ENCODE measurements around the gene DENND4A. TPM values are rescaled to one million over a fixed set of nuclear protein-coding genes. Genes with fewer than 3 reads are reported as not detected.
A peak's percentile ranks its signal among the peaks of the same experiment; 100 is the strongest.

Gene DENND4A
- total RNA-seq, 4 donors from 2014 or later = 16.5 to 40.4 (median 24.5) TPM

DNA sequence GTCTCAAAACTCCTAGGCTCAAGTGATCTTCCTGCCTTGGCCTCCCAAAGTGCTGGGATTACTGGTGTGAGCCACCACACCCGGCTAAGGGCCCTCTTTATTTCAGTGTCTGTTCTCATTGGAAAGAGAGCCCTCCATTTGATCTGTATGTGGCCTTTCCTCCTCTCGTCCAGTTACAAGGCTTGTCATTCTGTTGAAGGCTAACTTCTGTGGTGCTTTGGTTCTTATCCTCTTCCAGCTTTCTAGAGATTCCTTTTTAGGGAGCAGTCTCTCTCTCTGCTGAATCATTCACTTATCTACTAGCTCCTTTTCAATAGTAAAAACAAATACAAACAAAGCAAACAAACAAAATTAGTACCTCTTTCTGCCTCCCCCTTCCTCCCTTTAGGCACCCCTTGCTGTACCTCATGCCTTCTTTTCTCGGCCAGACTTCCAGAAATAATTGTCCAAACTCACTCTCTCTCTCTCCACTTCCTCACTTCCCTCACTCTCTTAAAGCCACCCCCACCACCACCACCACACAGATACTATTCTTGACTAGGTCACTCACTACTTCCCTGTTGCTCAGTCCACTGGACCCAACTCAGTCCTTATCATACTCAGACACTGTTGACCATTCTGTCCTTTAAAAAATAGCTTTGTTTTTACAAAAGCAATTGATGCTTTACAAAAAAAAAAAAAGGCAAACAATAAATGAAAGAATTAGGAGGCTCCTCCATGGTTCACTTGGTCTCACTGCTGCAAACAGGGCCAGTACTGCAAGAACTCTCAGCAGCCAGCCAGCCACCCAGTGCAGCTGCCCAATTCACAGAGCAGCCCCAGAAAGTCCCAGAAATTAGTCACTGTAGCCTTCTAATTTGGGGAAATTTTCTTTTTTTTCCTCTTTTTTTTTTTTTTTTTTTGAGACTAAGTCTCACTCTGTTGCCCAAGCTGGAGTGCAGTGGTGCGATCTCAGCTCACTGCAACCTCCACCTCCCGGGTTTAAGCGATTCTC lies 45.5 kb upstream of the DENND4A start:
- TF ChIP-seq POLR2AphosphoS5 (IDR thresholded peaks at IDR 0.05) (no peak), EP300 (IDR thresholded peaks at IDR 0.05; ENCODE audit: low read depth) (no peak), POLR2A (IDR thresholded peaks at IDR 0.05) (no peak)
- TF ChIP-seq, protein P1, sequence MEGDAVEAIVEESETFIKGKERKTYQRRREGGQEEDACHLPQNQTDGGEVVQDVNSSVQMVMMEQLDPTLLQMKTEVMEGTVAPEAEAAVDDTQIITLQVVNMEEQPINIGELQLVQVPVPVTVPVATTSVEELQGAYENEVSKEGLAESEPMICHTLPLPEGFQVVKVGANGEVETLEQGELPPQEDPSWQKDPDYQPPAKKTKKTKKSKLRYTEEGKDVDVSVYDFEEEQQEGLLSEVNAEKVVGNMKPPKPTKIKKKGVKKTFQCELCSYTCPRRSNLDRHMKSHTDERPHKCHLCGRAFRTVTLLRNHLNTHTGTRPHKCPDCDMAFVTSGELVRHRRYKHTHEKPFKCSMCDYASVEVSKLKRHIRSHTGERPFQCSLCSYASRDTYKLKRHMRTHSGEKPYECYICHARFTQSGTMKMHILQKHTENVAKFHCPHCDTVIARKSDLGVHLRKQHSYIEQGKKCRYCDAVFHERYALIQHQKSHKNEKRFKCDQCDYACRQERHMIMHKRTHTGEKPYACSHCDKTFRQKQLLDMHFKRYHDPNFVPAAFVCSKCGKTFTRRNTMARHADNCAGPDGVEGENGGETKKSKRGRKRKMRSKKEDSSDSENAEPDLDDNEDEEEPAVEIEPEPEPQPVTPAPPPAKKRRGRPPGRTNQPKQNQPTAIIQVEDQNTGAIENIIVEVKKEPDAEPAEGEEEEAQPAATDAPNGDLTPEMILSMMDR (IDR thresholded peaks at IDR 0.05) = no peak
- H3K27ac ChIP-seq = no peak overlapping the region
- peaks cover 14 to 28% (median 15%) of the 10 kb centered on the region in 4 donors for H3K4me1 ChIP-seq
- no peaks in the 10 kb centered on the region for H3K9me3 ChIP-seq
- H3K4me3 ChIP-seq = no peak overlapping the region
- H3K27me3 ChIP-seq = no peaks in the 10 kb centered on the region
- WGBS, 2 donors (ENCODE audit: low coverage in 1 of 2) = 68 to 84% methylated on average over 6 of the region's 6 CpGs
- intact Hi-C loops (cut with DNase I; ENCODE audit: low total_unique reads) (no loop called here), in situ Hi-C loops (cut with MboI; ENCODE audit: low pct_ligation_motif_present in 1 of 4, low pct_unique_long_range_greater_than_20kb in 1 of 4, low sequenced_read_pairs in 3 of 4) (no loop called here)
- no peaks in the 10 kb centered on the region for H3K36me3 ChIP-seq
- no peak for DNase-seq

DNA sequence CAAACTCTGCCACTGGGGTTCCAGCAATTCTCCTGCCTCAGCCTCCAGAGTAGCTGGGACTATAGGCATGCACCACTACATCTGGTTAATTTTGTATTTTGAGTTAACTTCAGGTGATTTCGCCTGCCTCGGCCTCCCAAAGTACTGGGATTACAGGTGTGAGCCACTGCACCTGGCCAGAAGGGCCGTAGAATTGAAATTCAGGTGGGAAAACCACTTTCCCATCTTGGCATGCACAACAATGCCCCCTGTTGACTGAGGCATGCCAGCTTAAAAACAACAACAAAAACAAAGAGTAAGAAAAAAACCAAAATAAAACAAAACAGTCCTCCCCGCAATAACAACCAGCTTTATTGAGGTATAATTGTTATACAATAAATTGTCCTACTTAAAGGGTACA lies 44.6 kb upstream of the DENND4A start:
- peaks cover 16 to 37% (median 21%) of the 10 kb centered on the region in 4 donors for H3K4me1 ChIP-seq
- in situ Hi-C loops (cut with MboI; ENCODE audit: low pct_ligation_motif_present in 1 of 4, low pct_unique_long_range_greater_than_20kb in 1 of 4, low sequenced_read_pairs in 3 of 4) (no loop called here), intact Hi-C loops (cut with DNase I; ENCODE audit: low total_unique reads) (no loop called here)

DNA sequence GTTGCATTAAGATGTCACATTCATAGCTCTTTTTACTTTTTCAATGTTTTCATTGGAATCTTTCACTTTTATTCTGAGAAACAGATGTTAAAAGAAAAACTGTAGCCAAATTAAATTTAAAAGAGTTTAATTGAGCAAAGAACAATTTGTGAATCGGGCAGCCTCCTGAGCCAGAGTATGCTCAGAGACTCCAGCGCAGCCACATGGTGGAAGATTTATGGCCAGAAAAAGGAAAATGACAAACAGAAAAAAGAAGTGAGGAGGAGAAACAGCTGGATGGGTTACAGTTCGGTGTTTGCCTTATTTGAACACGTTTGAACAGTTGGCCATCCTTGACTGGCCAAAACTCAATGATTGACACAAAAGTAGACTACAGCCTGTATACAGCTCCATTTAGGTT lies 43.4 kb upstream of the DENND4A start:
- in situ Hi-C loops (cut with MboI; ENCODE audit: low pct_ligation_motif_present in 1 of 4, low pct_unique_long_range_greater_than_20kb in 1 of 4, low sequenced_read_pairs in 3 of 4) (no loop called here), intact Hi-C loops (cut with DNase I; ENCODE audit: low total_unique reads) (no loop called here)
- Histone ChIP-seq H3K27ac (peak overlapping the region in 2 of 4 donors; percentile 21 to 35), H3K9me3 (no peaks in the 10 kb centered on the region), H3K27me3 (no peaks in the 10 kb centered on the region), H3K4me1 (peaks cover 16 to 41% (median 23%) of the 10 kb centered on the region in 4 donors), H3K4me3 (no peak overlapping the region), H3K36me3 (no peaks in the 10 kb centered on the region)
- WGBS, 2 donors (ENCODE audit: low coverage in 1 of 2) = 62 to 70% methylated on average over 4 of the region's 4 CpGs
- no peak for DNase-seq
- TF ChIP-seq POLR2AphosphoS5 (IDR thresholded peaks at IDR 0.05) (peak in 2 of 3 donors; percentile 21 to 42), POLR2A (IDR thresholded peaks at IDR 0.05) (no peak)

More for the DNA sequence above, 44.6 kb upstream of the DENND4A start:
- no peaks in the 10 kb centered on the region for H3K27me3 ChIP-seq
- 84% methylated on average over 4 of the region's 4 CpGs; no CpG with 5 or more reads in 1 of the 2 donors for WGBS, 2 donors (ENCODE audit: low coverage in 1 of 2)
- H3K9me3 ChIP-seq = no peaks in the 10 kb centered on the region
- no peaks in the 10 kb centered on the region for H3K36me3 ChIP-seq
- H3K4me3 ChIP-seq = no peak overlapping the region
- H3K27ac ChIP-seq = no peak overlapping the region
- no peak for DNase-seq
- no peak for TF ChIP-seq EP300 (IDR thresholded peaks at IDR 0.05; ENCODE audit: low read depth)
- TF ChIP-seq POLR2A (IDR thresholded peaks at IDR 0.05) = no peak
- TF ChIP-seq POLR2AphosphoS5 (IDR thresholded peaks at IDR 0.05) = no peak
- TF ChIP-seq, protein P1 (IDR thresholded peaks at IDR 0.05) = no peak

DNA sequence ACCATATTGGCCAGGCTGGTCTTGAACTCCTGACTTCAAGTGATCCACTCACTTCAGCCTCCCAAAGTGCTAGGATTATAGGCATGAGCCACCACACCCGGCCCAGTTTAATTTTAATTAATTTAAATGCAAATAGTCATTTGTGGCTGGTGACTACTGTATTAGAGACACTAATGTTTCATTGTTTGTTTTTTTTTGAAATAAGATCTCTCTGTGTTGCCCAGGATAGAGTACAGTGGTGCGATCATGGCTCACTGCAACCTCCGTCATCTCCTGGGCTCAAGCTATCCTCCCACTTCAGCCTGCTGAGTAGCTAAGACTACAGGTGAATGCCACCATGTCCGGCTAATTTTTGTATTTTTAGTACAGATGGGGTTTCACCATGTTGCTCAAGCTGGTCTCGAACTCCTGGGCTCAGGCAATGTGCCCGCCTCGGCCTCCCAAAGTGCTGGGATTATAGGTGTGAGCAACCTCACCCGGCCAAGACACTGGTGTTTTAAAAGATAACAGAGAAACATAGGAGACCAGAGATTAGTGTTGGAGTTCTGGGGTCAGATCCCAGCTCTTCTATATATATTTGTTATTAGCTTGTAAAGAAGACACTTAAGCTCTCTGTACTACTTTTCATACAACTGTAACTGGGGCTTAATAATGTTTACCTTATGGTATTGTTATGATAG lies 42.6 kb upstream of the DENND4A start:
- H3K4me3 ChIP-seq = no peak overlapping the region
- no peak for DNase-seq
- H3K9me3 ChIP-seq = no peaks in the 10 kb centered on the region
- no peaks in the 10 kb centered on the region for H3K27me3 ChIP-seq
- in situ Hi-C loops (cut with MboI; ENCODE audit: low pct_ligation_motif_present in 1 of 4, low pct_unique_long_range_greater_than_20kb in 1 of 4, low sequenced_read_pairs in 3 of 4) (no loop called here), intact Hi-C loops (cut with DNase I; ENCODE audit: low total_unique reads) (no loop called here)
- 94 to 97% methylated on average over 3 to 8 of the region's 8 CpGs for WGBS, 2 donors (ENCODE audit: low coverage in 1 of 2)
- H3K4me1 ChIP-seq = peaks cover 16 to 48% (median 29%) of the 10 kb centered on the region in 4 donors
- TF ChIP-seq, protein P1 (IDR thresholded peaks at IDR 0.05) = no peak
- TF ChIP-seq POLR2A (IDR thresholded peaks at IDR 0.05) (no peak), EP300 (IDR thresholded peaks at IDR 0.05; ENCODE audit: low read depth) (no peak), POLR2AphosphoS5 (IDR thresholded peaks at IDR 0.05) (no peak)
- H3K36me3 ChIP-seq = no peaks in the 10 kb centered on the region
- peak overlapping the region in 2 of 4 donors; percentile 89 to 91 for H3K27ac ChIP-seq

Measured in transverse colon (tissue), 4 donors.